Kidney (tissue), 14 donors: ENCODE measurements around the gene MAP3K2. TPM values are rescaled to one million over a fixed set of nuclear protein-coding genes. Genes with fewer than 3 reads are reported as not detected.

Experiments
- DNase-seq, 5 donors: peaks; one replicate each; pipeline ENCODE4 v3.0.0-alpha.2; 2013 to 2020
- FAIRE-seq: peaks from 2 replicates; lab custom pipeline; 2012; peaks lifted over from hg19 to GRCh38; lab: Jason Lieb, UNC
- H3K27ac ChIP-seq, 2 donors: one replicate each; pipeline ENCODE4 v1.7.0; 2013; ENCODE audit warnings: low read depth in 2 of 2, low read length in 2 of 2, inconsistent platforms in 1 of 2
- H3K27me3 ChIP-seq: one replicate; pipeline ENCODE4 v1.7.1; 2013; ENCODE audit warnings: low read length, inconsistent platforms; ENCODE audit not compliant: control insufficient read depth, insufficient read depth
- H3K36me3 ChIP-seq, 3 donors: one replicate each; pipeline versions ENCODE4 v1.7.0 to v1.7.1; 2013; ENCODE audit warnings: low read length in 3 of 3, control low read depth in 1 of 3, inconsistent platforms in 1 of 3; ENCODE audit not compliant: insufficient read depth in 3 of 3, control insufficient read depth in 2 of 3
- H3K4me1 ChIP-seq, 3 donors: one replicate each; pipeline versions ENCODE4 v1.7.0 to v1.7.1; 2013; ENCODE audit warnings: low read length in 3 of 3, inconsistent platforms in 1 of 3, low read depth in 1 of 3; ENCODE audit not compliant: control insufficient read depth in 2 of 3, insufficient read depth in 2 of 3
- H3K4me3 ChIP-seq, 3 donors: one replicate each; pipeline versions ENCODE4 v1.7.0 to v1.8.1; 2013; ENCODE audit warnings: low read length in 3 of 3, control low read depth in 1 of 3, inconsistent platforms in 1 of 3
- H3K9ac ChIP-seq, 3 donors: one replicate each; pipeline versions ENCODE4 v1.7.0 to v1.7.1; 2013; ENCODE audit warnings: low read length in 3 of 3, control low read depth in 1 of 3, inconsistent platforms in 1 of 3
- H3K9me3 ChIP-seq, 3 donors: one replicate each; pipeline versions ENCODE4 v1.7.0 to v1.7.1; 2013; ENCODE audit warnings: low read length in 3 of 3, control low read depth in 1 of 3, inconsistent platforms in 1 of 3; ENCODE audit not compliant: control insufficient read depth in 2 of 3, insufficient read depth in 1 of 3
- CTCF ChIP-seq: IDR thresholded peaks from 3 replicates; pipeline ENCODE4 v1.5.1; 2012; ENCODE audit warnings: mild to moderate bottlenecking, moderate library complexity, borderline replicate concordance; ENCODE audit not compliant: insufficient read depth; ENCODE audit errors: extremely low read depth
- intact Hi-C: fragments of 100-400 bp; cut with DNase I; formaldehyde crosslinking; loops from one replicate; pipeline ENCODE4 v1.11.1; 2022
- polyA plus RNA-seq: library from polyadenylated mRNA; stranded (reverse); fragments of 350-450 nt; fragmentation: Illumina TruSeq; extraction: RNeasy Lipid Tissue Mini Kit (QIAGEN cat#74804); gene quantifications from one replicate; pipeline ENCODE4 v1.2.3, GENCODE V29; 2014; ENCODE audit warnings: low read depth, low replicate concordance; ENCODE audit not compliant: insufficient read depth
- total RNA-seq: library from RNA; stranded (reverse); fragmentation: NEBNext Ultra II Directional; extraction: Animal tissue kit (Norgen Biotek cat#: 25700); gene quantifications from one replicate; pipeline ENCODE4 v1.2.1, GENCODE V29; 2021
- donor health status: control.
- donor health status: control.
- donor health status: control.
- donor health status: control.
- donor health status: control.
- donor health status: DM: yes; HTN: yes; CAD: no.
- donor health status: Normal renal cell carcinoma (clear cell type).

Gene MAP3K2
- total and polyA plus RNA-seq, 2 donors from 2014 or later, result 4.9 to 65.3 TPM

DNA sequence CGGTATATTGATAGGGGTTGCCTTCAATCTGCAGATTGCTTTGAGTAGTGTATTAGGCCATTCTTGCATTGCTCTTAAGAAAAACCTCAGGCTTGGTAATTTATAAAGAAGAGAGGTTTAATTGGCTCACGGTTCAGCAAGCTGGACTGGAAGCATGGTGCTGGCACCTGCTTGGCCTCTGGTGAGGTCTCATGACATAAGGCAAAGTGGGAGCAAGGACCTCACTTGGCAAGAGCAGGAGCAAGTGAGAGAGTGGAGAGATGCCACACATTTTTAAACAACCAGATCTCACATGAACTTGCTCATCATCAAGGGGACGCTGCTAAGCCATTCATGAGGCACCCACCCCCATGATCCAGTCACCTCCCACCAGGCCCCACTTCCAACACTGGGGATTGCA, 4.9 kb downstream of the MAP3K2 start:
- FAIRE-seq, result no peak
- no peak for DNase-seq
- Histone ChIP-seq H3K9me3 (no peaks in the 10 kb centered on the region), H3K36me3 (no peaks in the 10 kb centered on the region), H3K27ac (no peak overlapping the region), H3K9ac (no peak overlapping the region), H3K4me3 (no peak overlapping the region), H3K4me1 (peaks cover 0 to 12% (median 5%) of the 10 kb centered on the region in 3 donors), H3K27me3 (no peaks in the 10 kb centered on the region)
- TF ChIP-seq CTCF, result no peak
- intact Hi-C loops, result no loop called here

DNA sequence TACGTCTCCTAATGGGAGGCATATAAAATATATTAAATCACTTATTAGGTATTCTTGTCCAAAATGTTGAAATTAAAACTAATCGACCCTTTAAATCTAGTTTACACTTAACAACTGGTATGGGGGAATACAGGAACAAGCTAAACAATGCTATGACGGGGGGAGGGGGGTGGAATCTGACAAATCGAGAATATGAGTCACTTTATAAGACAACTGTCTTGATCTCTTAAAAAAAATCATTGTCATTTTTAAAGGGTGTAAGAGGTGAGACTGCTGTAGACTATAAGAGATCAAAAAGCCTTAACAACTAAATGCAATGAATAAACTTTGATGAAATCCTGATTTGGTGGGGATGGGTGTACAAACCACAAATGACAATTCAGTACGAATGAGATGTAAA, 6.0 kb downstream of the MAP3K2 start:
- no peaks in the 10 kb centered on the region for H3K9me3 ChIP-seq
- no peak for DNase-seq
- intact Hi-C loops, result no loop called here
- peaks cover 0 to 12% (median 3%) of the 10 kb centered on the region in 3 donors for H3K4me1 ChIP-seq
- no peaks in the 10 kb centered on the region for H3K36me3 ChIP-seq
- no peak for TF ChIP-seq CTCF
- H3K27me3 ChIP-seq, result no peaks in the 10 kb centered on the region
- no peak overlapping the region for H3K27ac ChIP-seq
- FAIRE-seq, result no peak
- no peak overlapping the region for H3K4me3 ChIP-seq
- no peak overlapping the region for H3K9ac ChIP-seq

DNA sequence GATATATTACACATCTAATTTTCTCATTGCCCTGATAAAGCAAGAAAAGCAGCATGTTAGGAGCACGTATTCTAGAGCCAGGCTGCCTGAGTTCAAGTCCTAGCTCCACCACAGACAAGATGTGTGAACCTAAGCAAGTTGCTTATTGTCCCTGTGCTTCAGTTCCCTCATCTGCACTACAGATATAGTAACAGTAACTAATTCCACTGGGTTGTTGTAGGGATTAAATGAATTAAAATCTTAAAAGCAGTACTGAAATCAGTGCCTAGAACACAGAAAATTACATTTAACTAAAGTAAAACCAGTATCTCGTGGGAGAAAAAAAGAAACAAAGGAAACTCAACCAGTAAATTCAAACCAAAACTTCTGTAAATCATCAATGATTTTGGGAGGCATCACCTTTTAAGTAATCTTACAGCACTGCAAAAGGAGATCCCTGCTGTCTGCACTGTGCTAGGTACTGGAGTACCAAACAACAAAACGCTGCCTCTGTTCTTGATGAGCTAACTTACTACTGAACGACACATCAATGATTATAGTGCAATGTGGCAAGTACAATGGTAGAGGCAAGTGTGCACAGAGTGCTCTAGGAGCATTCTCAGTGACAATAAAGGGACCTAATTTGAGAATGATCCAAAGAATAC, 7.9 kb downstream of the MAP3K2 start:
- no peak for TF ChIP-seq CTCF
- intact Hi-C loops, result no loop called here
- Histone ChIP-seq H3K4me1 (peaks cover 0 to 12% (median 2%) of the 10 kb centered on the region in 3 donors), H3K9me3 (no peaks in the 10 kb centered on the region), H3K27ac (no peak overlapping the region), H3K4me3 (no peak overlapping the region), H3K36me3 (peaks cover 0 to 2% (median 0%) of the 10 kb centered on the region in 3 donors), H3K27me3 (no peaks in the 10 kb centered on the region), H3K9ac (no peak overlapping the region)
- FAIRE-seq (no peak), DNase-seq (no peak)
